Endothelial cell of umbilical vein (primary cell): ENCODE results near the gene KLHL26.

ENCODE experiments used
- JUN ChIP-seq: IDR thresholded peaks from 2 replicates; pipeline ENCODE4 v1.6.1; 2011; ENCODE audit warnings: borderline replicate concordance, low read depth; ENCODE audit not compliant: insufficient read length, insufficient read depth
- POLR2A ChIP-seq: IDR thresholded peaks from 2 replicates; pipeline ENCODE4 v1.6.1; 2012; ENCODE audit warnings: low read depth, mild to moderate bottlenecking, control low read depth, low read length
- POLR2AphosphoS5 ChIP-seq: IDR thresholded peaks from 2 replicates; pipeline ENCODE4 v1.6.1; 2012; ENCODE audit warnings: low read depth, mild to moderate bottlenecking, control low read depth, low read length, moderate library complexity; ENCODE audit not compliant: insufficient read depth
- TF ChIP-seq, protein P1 (sequence below), 2 donors: IDR thresholded peaks; 1 replicate in 1 of 2; 2 replicates in 1 of 2; pipeline ENCODE4 v1.5.1; 2011; ENCODE audit warnings: low read length in 2 of 2, mild to moderate bottlenecking in 2 of 2, moderate library complexity in 2 of 2, control low read depth in 1 of 2, inconsistent platforms in 1 of 2, low read depth in 1 of 2; ENCODE audit not compliant: insufficient read depth in 1 of 2; ENCODE audit errors: extremely low read depth in 1 of 2

DNA sequence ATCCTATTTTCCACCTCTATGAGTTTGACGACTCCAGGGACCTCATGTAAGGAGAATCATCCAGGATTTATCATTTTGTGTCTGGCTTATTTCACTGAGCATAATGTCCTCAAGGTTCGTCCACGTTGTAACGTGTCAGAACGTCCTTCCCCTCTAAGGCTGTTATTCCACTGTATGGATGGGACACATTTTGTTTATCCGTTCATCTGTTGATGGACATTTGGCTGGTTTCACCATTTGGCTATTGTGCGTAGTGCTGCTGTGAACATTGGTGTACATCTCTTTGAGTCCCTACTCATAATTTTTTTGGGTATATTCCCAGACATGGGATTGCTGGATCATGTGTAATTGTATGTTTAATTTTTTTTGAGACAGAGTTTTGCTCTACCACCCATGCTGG is 68.1 kb downstream of the KLHL26 start:
- TF ChIP-seq POLR2A (no peak), POLR2AphosphoS5 (no peak), JUN (no peak)
- TF ChIP-seq, protein P1, sequence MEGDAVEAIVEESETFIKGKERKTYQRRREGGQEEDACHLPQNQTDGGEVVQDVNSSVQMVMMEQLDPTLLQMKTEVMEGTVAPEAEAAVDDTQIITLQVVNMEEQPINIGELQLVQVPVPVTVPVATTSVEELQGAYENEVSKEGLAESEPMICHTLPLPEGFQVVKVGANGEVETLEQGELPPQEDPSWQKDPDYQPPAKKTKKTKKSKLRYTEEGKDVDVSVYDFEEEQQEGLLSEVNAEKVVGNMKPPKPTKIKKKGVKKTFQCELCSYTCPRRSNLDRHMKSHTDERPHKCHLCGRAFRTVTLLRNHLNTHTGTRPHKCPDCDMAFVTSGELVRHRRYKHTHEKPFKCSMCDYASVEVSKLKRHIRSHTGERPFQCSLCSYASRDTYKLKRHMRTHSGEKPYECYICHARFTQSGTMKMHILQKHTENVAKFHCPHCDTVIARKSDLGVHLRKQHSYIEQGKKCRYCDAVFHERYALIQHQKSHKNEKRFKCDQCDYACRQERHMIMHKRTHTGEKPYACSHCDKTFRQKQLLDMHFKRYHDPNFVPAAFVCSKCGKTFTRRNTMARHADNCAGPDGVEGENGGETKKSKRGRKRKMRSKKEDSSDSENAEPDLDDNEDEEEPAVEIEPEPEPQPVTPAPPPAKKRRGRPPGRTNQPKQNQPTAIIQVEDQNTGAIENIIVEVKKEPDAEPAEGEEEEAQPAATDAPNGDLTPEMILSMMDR (IDR thresholded peaks at IDR 0.05; ENCODE audit: extremely low read depth in 1 of 2, insufficient read depth in 1 of 2, low read depth in 1 of 2, low read length in 2 of 2), result no peak
